GM18909 (cell line): ENCODE results near the gene ADM5.

Experiments used
- ATAC-seq: cut with Tn5 transposase; IDR thresholded peaks from one replicate; pipeline ENCODE4 v1.9.1; 2021; ENCODE audit warnings: mild to moderate bottlenecking; ENCODE audit not compliant: unreplicated experiment, poor library complexity

Gene ADM5, protein sequence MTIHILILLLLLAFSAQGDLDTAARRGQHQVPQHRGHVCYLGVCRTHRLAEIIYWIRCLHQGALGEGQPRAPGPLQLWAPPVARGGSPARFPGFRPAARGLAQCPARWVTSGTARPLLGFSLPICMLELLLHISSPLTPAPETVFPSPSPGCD

DNA sequence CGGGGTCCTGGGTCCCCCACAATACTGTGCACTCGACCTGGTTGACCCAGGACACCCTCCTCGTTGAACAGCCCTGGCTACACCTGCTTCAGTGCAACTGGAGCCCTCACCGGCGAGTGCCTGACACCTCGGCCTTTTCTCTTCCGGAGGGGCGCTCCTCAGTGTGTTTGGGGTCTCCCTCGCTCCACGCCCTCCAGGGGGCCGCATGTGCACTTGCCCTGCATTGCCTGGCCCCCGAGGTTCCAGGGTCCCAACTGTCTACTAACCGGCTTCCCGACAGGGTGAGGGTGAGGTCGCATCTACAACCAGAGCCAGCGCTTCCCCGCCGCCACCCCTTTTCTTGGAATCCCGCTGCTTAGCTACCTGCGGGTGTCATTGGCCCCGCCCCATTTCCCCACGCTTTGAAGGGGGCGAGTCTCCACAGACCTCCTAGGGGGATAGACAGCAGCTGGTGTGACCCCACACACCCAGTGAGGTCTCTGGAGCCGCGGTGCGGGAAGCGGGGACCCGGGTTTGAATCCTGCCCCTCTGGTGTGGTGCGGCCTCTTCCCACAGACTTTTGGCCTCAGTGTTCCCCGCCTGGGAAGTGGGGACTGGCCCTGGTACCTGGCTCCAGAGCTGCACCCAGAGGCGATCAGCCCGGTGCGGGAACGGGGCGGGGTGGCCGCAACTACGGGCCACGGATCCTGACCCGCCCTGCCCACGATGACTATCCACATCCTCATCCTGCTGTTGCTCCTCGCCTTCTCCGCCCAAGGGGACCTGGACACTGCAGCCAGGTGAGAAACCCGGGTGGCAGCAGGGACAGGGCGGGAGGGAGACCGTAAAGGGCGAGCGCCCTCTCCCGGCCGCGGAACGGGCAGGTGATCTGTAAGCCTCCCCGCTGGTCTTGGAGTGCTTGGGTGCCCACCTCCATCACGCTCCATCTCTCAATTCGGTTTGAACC, at the start of gene ADM5:
ADM5 (plus strand) TSS at position 462 of the 946 bp plus-strand sequence; CDS start at position 706, 244 bp downstream.
- ATAC-seq, result no peak

DNA sequence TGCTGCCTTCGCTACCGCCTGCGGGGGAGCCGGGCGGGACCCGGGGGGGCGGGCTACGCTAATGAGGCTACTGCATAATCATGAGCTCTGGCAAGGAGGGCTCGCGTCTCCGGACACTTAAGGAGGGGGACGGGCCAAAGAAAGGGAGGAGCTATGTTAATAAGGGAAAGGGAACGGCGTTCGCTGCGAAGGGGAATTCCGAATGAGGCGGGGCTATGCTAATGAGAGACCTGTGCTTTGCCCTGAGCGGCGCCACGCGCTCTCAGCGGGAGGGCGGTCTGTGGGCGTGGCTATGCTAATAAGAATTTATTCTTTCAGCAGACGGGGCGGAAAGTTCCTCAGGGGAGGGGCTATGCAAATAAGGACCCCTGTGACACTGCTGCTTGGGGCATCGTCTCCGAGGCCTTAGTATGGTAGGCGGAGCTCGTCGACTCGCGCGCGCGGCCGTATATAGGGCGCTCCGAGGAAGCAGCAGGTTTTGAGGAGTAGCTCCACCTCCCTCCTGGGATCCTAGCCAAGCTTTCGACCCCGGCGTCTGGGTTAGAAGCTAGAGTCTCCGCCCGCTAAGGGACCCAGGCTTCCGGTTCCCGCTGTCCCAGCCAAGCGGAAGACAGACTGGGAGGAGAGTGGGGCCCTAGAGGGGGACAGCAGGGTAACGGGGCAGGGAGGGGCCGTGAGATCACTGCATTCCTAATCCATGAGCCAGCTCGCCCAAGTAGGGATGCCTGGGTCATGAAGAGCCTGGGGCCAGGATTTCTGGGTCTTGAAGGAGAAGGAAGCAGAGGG, 49.1 kb upstream of the ADM5 start, which contains the start of gene RRAS:
RRAS (minus strand) TSS at position 31 of the 786 bp plus-strand sequence. CDS start 45 bp downstream, outside the sequence.
- peak; percentile 68 for ATAC-seq

DNA sequence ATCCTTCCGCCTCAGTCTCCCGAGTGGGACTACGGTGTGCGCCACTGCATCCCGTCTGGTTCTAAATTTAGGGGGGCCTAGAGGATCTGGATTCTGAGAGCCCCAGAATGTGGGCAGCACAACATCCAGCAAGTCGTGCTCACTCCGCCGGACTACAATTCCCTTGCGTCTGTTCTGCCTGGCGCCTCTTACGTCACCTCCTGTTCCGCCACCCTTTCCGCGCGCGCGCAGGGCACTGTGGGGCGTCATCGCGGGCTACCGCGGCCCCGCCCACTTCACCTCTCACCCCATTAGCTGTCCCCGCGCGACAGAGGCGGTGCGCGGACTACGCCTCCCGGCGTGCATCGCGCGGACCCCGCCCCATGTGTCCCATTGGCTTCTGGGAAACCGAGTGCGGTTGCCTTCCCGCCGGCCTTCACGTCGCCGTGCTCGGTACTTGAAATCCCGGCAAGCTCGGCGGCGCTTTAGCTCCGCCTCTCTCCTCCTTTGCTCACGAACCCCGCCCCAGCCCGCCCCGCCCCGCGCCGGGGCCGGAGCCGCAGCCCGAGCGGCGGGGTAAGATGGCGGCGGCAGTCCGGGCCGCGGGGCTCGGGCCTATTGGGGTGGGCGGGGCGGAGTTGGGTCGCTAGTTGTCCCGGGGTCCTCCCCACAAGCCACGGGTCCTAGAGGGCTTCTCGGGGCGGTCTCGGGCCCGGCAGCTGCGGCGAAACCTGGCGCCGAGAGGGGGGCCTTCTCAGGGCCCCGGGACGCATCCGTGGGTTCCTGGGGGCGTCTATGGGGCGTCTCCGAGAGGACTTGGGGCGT, 47.5 kb upstream of the ADM5 start, which contains the start of gene SCAF1:
SCAF1 (plus strand) TSS at position 522 of the 804 bp plus-strand sequence. CDS start 2,818 bp downstream, outside the sequence.
- peak; percentile 60 for ATAC-seq

DNA sequence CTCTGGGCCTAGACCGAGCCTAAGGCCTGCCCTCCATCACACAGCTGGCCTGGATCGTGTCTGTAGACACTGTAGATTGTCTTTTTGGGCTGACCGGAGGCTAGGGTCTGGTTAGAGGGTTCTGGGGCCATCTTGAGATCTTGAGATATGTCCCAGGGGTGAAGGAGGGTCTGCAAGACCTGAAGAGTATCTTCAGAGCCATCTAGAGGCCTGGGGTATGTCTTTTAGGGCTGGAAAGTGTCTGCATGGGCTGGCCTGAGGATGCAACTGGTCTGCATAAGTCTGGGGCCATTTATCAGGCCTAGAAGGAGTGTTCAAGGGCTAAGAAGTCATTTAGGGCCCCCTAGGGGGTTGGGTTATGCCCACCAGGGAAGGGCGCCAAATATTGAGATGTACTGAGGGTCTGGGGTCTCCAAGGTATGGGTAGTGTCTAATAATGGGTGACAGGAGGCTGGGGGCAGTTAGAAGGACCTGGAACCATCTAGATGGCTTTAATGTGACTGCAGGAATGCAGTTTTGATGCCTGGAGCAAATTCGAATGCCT, 46.8 kb upstream of the ADM5 start:
- ATAC-seq, result no peak

DNA sequence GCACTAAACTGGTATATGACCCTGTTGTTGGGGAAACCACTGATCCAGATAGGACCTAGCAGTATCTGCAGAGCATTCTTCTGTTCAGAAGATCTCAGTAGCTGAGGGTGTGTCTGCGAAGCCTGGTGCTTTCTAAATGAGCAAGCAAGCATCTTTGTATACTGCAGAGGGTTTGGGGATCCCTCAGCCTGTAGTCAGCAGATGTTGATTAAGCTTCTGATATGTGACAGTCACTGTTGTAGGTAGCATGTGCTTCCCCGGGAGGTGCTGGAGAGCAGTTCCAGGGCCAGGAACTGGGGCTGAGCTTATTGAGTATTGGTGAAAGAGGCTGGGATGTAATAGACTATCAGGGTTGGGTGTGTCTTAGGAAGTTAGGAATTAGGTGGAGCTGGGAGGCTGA, 45.9 kb upstream of the ADM5 start:
- no peak for ATAC-seq

DNA sequence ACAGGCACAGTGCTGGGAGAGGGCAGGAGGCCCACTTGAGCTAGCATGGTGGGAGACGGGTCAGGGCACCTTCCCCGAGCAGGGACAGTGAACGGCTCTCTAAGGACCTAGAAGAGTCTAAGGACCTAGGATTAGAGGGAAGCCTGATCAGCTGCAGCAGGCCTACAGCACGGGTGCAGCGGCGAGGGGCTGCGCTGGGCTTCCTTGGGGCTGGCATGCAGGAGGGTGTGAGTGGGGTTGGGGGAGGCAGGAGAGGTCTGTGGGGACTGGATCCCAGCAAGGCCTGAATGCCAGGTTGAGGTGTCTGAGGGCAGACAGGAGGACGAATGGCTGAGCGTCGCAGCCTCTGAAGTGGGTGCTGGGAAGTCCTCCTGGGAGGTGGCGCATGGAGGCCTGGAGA, 43.8 kb upstream of the ADM5 start:
- no peak for ATAC-seq

DNA sequence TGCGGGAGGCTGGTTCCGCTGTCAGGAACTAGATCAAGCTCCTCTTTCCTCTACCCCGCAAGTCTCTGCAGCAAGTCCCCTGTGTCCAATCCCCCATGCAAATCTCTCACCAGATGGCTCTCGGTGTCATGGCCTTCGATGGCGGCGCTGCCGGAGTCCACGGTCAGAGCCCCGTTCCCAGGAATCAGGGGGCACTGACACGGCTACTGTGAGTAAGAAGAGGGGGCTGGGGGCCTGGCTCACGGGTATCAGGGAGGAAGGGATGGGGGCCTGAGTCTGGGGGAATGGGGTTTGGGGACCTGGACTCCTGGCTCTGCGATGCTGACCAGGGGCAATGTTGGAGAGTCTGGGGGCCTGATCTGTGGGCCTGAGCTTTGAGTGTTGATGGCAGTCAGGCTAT, 43.4 kb upstream of the ADM5 start:
- ATAC-seq, result no peak

DNA sequence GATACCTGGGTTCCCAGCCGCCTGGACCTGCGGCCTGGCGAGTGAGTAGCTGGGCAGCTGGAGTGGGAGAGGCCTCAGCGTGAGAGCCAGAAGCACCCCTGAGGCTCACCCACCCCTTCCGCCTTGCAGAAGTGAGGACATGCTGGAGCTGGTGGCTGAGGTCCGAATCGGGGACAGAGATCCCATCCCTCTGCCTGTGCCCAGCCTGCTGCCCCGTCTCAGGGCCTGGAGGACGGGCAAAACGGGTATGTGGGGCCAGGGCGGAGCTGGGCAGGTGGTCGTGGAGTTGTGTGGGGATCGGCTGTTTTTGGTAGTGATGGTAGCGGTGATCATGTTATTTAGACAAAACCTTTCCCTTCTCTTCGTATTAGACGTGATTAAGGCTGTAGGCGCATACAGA, 42.8 kb upstream of the ADM5 start:
- ATAC-seq, result no peak

DNA sequence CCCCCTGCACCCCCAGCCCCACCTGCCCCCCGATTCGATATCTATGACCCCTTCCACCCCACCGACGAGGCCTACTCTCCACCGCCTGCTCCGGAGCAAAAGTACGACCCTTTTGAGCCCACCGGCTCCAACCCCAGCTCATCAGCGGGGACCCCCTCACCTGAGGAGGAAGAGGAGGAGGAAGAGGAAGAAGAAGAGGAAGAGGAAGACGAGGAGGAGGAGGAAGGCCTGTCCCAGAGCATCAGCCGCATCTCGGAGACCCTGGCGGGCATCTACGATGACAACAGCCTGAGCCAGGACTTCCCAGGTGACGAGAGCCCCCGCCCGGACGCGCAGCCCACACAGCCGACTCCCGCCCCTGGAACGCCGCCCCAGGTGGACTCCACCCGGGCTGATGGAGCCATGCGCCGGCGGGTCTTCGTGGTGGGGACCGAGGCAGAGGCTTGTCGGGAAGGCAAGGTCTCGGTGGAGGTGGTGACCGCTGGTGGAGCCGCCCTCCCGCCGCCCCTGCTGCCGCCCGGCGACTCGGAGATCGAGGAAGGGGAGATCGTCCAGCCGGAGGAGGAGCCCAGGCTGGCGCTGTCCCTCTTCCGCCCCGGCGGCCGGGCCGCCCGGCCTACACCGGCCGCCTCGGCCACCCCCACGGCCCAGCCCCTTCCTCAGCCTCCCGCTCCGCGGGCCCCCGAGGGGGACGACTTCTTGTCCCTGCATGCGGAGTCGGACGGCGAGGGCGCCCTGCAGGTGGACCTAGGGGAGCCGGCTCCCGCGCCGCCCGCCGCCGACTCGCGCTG, 38.2 kb upstream of the ADM5 start:
- ATAC-seq, result no peak

DNA sequence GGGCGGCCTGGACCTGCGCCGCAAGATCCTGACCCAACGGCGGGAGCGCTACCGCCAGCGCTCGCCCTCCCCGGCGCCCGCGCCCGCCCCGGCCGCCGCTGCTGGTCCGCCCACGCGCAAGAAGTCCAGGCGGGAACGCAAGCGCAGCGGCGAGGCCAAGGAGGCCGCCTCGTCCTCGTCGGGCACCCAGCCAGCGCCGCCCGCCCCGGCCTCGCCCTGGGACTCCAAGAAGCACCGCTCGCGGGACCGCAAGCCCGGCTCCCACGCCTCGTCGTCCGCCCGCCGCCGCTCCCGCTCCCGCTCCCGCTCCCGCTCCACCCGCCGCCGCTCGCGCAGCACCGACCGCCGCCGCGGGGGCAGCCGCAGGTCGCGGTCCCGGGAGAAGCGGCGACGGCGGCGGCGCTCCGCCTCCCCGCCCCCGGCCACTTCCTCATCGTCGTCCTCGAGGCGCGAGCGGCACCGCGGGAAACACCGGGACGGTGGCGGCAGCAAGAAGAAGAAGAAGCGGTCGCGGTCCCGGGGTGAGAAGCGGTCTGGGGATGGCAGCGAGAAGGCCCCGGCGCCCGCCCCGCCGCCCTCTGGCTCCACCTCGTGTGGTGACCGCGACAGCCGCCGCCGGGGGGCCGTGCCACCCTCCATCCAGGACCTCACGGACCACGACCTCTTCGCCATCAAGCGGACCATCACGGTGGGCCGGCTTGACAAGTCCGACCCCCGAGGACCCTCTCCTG, 37.4 kb upstream of the ADM5 start:
- no peak for ATAC-seq

DNA sequence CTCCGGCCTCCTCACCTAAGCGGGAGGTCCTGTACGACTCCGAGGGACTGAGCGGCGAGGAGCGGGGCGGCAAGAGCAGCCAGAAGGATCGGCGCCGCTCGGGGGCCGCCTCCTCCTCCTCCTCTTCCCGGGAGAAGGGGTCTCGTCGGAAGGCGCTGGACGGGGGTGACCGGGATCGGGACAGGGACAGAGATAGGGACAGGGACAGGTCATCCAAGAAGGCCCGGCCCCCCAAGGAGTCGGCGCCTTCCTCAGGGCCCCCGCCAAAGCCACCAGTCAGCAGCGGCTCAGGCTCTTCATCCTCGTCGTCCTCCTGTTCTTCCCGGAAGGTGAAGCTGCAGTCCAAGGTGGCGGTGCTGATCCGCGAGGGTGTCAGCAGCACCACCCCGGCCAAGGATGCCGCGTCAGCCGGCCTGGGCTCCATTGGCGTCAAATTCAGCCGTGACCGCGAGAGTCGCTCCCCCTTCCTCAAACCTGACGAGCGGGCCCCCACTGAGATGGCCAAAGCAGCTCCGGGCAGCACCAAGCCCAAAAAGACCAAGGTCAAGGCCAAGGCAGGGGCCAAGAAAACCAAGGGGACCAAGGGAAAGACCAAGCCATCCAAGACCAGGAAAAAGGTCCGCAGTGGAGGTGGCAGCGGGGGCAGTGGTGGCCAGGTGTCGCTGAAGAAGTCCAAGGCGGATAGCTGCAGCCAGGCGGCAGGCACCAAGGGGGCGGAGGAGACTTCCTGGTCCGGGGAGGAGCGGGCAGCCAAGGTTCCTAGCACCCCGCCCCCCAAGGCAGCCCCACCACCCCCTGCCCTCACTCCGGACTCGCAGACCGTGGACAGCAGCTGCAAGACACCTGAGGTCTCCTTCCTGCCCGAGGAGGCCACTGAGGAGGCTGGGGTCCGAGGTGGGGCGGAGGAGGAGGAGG, 36.6 kb upstream of the ADM5 start:
- ATAC-seq, result no peak

DNA sequence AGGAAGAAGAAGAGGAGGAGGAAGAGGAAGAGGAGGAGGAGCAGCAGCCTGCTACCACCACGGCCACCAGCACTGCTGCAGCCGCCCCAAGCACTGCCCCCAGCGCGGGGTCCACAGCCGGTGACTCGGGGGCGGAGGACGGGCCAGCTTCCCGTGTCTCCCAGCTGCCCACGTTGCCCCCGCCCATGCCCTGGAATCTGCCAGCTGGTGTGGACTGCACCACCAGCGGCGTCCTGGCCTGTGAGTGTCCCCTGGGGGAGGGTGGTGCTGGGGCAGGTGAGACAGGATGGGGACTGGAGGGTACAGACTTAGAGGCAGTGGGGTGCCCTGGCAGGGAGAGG, 36.0 kb upstream of the ADM5 start:
- ATAC-seq, result no peak

DNA sequence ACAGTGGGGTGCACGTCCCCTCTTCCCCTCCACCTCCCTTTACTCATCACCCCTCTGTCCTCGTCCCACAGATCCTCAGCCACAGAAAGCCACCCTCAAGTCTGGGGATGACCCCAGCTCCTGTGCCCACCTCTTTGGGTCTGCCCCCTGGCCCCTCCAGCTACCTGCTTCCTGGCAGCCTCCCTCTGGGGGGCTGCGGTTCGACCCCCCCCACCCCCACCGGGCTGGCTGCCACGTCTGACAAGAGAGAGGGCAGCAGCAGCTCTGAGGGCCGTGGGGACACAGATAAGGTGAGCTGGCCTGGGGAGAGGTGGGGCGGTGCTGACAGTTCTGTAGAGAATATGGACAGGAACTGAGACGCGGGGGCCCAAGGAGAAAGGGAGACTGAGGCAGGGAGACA, 34.8 kb upstream of the ADM5 start:
- ATAC-seq, result no peak

DNA sequence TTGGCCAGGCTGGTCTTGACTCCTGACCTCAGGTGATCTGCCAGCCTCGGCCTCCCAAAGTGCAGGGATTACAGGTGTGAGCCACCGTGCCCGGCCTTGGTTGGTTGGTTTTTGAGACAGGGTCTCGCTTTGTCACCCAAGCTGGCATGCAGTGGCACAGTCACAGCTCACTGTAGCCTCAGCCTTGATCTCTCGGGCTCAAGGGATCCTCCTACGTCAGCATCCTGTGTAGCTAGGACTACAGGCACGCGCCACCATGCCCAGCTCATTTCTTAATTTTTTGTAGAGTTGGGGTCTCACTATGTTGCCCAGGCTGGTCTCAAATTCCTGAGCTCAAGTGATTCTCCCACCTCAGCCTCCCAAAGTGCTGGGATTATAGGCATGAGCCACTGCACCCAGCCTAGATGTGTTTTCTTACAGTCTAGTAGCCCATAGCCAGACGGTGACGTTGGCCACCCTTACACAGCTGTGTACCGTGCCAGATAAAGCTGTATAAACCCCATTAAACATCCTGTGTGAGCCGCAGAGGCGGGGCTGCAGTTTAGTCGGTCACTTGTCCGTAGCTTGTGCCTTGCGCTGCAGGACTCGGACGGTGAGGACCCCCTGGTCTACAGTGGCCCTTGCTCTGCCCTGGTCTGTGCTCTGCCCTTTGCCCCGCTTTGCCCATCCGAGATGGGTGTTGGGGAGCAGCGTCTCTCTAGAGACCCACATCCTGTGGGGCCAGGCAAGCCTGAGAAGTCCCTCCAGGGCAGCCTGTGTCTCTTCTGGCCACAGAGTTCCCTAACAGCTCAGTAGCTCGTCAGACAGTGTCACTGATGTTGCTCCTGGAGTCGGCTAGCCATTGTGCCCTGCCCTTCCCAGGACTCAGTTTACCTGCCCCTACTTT, 33.6 kb upstream of the ADM5 start:
- no peak for ATAC-seq

DNA sequence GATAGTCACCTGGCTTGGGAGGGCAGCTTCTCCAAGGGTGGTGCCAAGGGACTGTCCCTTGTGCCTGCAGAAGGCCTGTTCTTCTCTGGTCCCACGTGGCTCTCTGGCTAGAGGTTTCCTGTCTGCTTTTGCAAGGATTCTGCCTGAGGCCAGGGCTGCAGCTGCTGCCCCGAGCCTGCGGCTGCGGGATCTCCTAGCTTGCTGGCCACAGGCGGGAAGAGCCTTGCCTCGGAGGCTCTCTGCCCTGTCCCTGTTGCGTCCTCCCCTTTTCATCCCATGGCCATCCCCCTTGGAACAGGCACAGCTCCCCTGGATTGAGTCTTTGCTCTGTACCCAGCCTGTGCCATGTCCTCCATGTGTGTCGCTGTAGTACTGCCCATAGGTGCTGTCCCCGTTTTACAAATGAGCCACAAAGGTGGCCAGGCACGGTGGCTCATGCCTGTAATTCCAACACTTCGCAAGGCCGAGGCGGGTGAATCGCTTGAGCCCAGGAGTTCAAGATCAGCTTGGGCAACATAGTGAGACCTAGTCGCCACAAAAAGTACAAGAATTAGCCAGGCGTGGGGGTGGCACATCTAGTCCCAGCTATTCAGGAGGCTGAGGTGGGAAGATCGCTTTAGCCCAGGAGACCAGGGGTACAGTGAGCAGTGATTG, 32.8 kb upstream of the ADM5 start:
- no peak for ATAC-seq
